ENCODE results near the gene AKAP9. TPM values are rescaled to one million over a fixed set of nuclear protein-coding genes. Genes with fewer than 3 reads are reported as not detected.
A peak's percentile ranks its signal among the peaks of the same experiment; 100 is the strongest.

The AKAP9 gene
- total and polyA plus RNA-seq, 9 of the 15 experiments (the other 6 are each of a cell fraction or from before 2014, with no cell fraction given): 25.5 to 80.9 (median 46.3) TPM

DNA sequence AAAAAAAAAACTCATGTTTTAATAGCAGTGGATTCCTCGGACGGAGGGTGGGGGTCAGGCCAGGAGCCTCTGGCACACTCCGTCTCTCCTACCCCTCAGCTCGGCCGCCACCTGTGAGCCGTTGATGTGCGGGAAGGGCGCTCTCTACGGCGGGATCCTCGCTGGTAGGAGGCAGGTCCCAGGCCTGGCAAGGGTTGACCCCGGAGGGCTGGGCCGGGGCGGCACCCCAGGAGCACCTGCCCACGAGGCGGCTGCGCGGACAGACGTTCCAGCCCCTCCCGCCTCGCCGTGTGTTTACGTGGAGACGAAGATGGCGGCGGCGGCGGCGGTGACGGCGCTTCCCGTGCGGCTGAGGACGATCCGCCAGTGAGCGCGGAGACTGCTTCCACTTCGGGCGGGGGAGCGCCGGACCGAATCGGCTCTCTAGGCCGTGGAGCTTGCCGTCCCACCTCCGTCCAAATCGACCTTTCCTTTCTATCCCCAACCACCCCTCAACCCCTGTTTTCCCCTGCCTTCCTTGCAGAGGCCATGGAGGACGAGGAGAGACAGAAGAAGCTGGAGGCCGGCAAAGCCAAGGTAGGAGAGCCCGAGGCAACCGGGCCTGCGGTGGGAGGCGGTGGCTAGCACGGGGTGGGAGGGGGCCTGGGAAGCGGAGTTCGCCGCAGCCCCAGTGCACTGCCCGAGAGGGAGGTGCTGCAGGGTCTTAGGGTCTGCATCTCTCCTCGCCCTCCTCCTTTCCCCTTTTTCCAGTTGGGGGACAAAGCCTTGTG is at the start of gene AKAP9 (continued):
- no peak for TF ChIP-seq ZNF518B (CRISPR knock-in tag; IDR thresholded peaks at IDR 0.05)
- TF ChIP-seq ESRRB (CRISPR knock-in tag; IDR thresholded peaks at IDR 0.05; ENCODE audit: borderline replicate concordance): no peak
- TF ChIP-seq, protein P1, sequence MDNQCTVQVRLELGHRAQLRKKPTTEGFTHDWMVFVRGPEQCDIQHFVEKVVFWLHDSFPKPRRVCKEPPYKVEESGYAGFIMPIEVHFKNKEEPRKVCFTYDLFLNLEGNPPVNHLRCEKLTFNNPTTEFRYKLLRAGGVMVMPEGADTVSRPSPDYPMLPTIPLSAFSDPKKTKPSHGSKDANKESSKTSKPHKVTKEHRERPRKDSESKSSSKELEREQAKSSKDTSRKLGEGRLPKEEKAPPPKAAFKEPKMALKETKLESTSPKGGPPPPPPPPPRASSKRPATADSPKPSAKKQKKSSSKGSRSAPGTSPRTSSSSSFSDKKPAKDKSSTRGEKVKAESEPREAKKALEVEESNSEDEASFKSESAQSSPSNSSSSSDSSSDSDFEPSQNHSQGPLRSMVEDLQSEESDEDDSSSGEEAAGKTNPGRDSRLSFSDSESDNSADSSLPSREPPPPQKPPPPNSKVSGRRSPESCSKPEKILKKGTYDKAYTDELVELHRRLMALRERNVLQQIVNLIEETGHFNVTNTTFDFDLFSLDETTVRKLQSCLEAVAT (IDR thresholded peaks at IDR 0.05): peak; percentile 15 to 77; a peak in 3 of 4 replicates
- no peak for TF ChIP-seq RBM17 (IDR thresholded peaks at IDR 0.05; ENCODE audit: borderline replicate concordance, low read depth, low read length)
- no peak for TF ChIP-seq ZNF764 (CRISPR knock-in tag; IDR thresholded peaks at IDR 0.05; ENCODE audit: low read depth)
- TF ChIP-seq GTF2E2 (tag; IDR thresholded peaks at IDR 0.05): peak; percentile 90
- TF ChIP-seq MTA2 (IDR thresholded peaks at IDR 0.05; ENCODE audit: low read depth): no peak
- TF ChIP-seq BRCA1 (IDR thresholded peaks at IDR 0.05): no peak
- TF ChIP-seq BRCA1 (CRISPR knock-in tag; IDR thresholded peaks at IDR 0.05): no peak
- TF ChIP-seq ZNF41 (CRISPR knock-in tag; conservative IDR thresholded peaks at IDR 0.05): no peak
- TF ChIP-seq, protein P2, sequence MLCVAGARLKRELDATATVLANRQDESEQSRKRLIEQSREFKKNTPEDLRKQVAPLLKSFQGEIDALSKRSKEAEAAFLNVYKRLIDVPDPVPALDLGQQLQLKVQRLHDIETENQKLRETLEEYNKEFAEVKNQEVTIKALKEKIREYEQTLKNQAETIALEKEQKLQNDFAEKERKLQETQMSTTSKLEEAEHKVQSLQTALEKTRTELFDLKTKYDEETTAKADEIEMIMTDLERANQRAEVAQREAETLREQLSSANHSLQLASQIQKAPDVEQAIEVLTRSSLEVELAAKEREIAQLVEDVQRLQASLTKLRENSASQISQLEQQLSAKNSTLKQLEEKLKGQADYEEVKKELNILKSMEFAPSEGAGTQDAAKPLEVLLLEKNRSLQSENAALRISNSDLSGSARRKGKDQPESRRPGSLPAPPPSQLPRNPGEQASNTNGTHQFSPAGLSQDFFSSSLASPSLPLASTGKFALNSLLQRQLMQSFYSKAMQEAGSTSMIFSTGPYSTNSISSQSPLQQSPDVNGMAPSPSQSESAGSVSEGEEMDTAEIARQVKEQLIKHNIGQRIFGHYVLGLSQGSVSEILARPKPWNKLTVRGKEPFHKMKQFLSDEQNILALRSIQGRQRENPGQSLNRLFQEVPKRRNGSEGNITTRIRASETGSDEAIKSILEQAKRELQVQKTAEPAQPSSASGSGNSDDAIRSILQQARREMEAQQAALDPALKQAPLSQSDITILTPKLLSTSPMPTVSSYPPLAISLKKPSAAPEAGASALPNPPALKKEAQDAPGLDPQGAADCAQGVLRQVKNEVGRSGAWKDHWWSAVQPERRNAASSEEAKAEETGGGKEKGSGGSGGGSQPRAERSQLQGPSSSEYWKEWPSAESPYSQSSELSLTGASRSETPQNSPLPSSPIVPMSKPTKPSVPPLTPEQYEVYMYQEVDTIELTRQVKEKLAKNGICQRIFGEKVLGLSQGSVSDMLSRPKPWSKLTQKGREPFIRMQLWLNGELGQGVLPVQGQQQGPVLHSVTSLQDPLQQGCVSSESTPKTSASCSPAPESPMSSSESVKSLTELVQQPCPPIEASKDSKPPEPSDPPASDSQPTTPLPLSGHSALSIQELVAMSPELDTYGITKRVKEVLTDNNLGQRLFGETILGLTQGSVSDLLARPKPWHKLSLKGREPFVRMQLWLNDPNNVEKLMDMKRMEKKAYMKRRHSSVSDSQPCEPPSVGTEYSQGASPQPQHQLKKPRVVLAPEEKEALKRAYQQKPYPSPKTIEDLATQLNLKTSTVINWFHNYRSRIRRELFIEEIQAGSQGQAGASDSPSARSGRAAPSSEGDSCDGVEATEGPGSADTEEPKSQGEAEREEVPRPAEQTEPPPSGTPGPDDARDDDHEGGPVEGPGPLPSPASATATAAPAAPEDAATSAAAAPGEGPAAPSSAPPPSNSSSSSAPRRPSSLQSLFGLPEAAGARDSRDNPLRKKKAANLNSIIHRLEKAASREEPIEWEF (CRISPR knock-in tag; IDR thresholded peaks at IDR 0.05): no peak
- no peak for TF ChIP-seq PATZ1 (CRISPR knock-in tag; IDR thresholded peaks at IDR 0.05; ENCODE audit: borderline replicate concordance)
- TF ChIP-seq ZNF124 (CRISPR knock-in tag; IDR thresholded peaks at IDR 0.05): no peak
